DMS79 (cell line): ENCODE measurements around the gene AGPAT3.

Experiments used
- DNase-seq: peaks from one replicate; lab custom pipeline; 2025; lab: John Stamatoyannopoulos, UW

Gene AGPAT3

GRCh38 chr21:43924421-43925095, 59.5 kb downstream of the AGPAT3 start:
- no peak for DNase-seq

- no peak for DNase-seq
Observed at GRCh38 chr21:43925096-43925481, 60.1 kb downstream of the AGPAT3 start.

GRCh38 chr21:43925609-43926008, 60.6 kb downstream of the AGPAT3 start:
- no peak for DNase-seq

GRCh38 chr21:43926196-43926595, 61.2 kb downstream of the AGPAT3 start:
- DNase-seq = no peak

- no peak for DNase-seq
Observed at GRCh38 chr21:43927591-43928221, 62.7 kb downstream of the AGPAT3 start.

- DNase-seq = no peak
Observed at GRCh38 chr21:43928222-43929125, 63.5 kb downstream of the AGPAT3 start.

- no peak for DNase-seq
Observed at GRCh38 chr21:43929217-43929971, 64.4 kb downstream of the AGPAT3 start.

- no peak for DNase-seq
Observed at GRCh38 chr21:43930074-43930847, 65.2 kb downstream of the AGPAT3 start.

GRCh38 chr21:43930848-43931375, 65.9 kb downstream of the AGPAT3 start:
- DNase-seq = no peak

- DNase-seq = no peak
Observed at GRCh38 chr21:43931489-43931888, 66.5 kb downstream of the AGPAT3 start.

- no peak for DNase-seq
Observed at GRCh38 chr21:43932005-43932404, 67.0 kb downstream of the AGPAT3 start.

- DNase-seq = no peak
Observed at GRCh38 chr21:43933199-43933598, 68.2 kb downstream of the AGPAT3 start.

- DNase-seq = no peak
Observed at GRCh38 chr21:43933680-43934079, 68.7 kb downstream of the AGPAT3 start.

- no peak for DNase-seq
Observed at GRCh38 chr21:43934116-43934515, 69.1 kb downstream of the AGPAT3 start.

- no peak for DNase-seq
Observed at GRCh38 chr21:43934716-43935705, 70.0 kb downstream of the AGPAT3 start.

- DNase-seq = no peak
Observed at GRCh38 chr21:43935711-43936110, 70.7 kb downstream of the AGPAT3 start.

- DNase-seq = no peak
Observed at GRCh38 chr21:43936247-43936967, 71.4 kb downstream of the AGPAT3 start.

GRCh38 chr21:43937051-43937832, 72.2 kb downstream of the AGPAT3 start:
- DNase-seq = no peak
